GM21526 (cell line): Measurements from ENCODE around the gene DLG2.

Source experiments
- ATAC-seq: cut with Tn5 transposase; IDR thresholded peaks from one replicate; pipeline ENCODE4 v1.9.1; 2021; ENCODE audit warnings: moderate library complexity; ENCODE audit not compliant: unreplicated experiment, low FRiP score

DLG2 gene

GRCh38 chr11:83815736-83816135 lies 1811.4 kb downstream of the DLG2 start:
- ATAC-seq, result no peak

GRCh38 chr11:83813296-83813695 lies 1813.8 kb downstream of the DLG2 start:
- ATAC-seq, result no peak

- no peak for ATAC-seq
Observed at GRCh38 chr11:83809274-83809673, 1817.9 kb downstream of the DLG2 start.

- ATAC-seq, result no peak
Observed at GRCh38 chr11:83801799-83802198, 1825.3 kb downstream of the DLG2 start.

GRCh38 chr11:83793310-83793709 lies 1833.8 kb downstream of the DLG2 start:
- ATAC-seq, result no peak

GRCh38 chr11:83791557-83791956 lies 1835.6 kb downstream of the DLG2 start:
- ATAC-seq, result no peak

- no peak for ATAC-seq
Observed at GRCh38 chr11:83785942-83786341, 1841.2 kb downstream of the DLG2 start.

GRCh38 chr11:83784419-83784818 lies 1842.7 kb downstream of the DLG2 start:
- ATAC-seq, result no peak

GRCh38 chr11:83782329-83782728 lies 1844.8 kb downstream of the DLG2 start:
- no peak for ATAC-seq

- ATAC-seq, result no peak
Observed at GRCh38 chr11:83779876-83780275, 1847.3 kb downstream of the DLG2 start.

GRCh38 chr11:83778596-83778995 lies 1848.5 kb downstream of the DLG2 start:
- ATAC-seq, result no peak

- ATAC-seq, result no peak
Observed at GRCh38 chr11:83773950-83774880, 1852.9 kb downstream of the DLG2 start.

GRCh38 chr11:83768489-83768888 lies 1858.7 kb downstream of the DLG2 start:
- ATAC-seq, result no peak

- no peak for ATAC-seq
Observed at GRCh38 chr11:83766932-83767331, 1860.2 kb downstream of the DLG2 start.

GRCh38 chr11:83764643-83765042 lies 1862.5 kb downstream of the DLG2 start:
- ATAC-seq, result no peak

GRCh38 chr11:83760932-83761331 lies 1866.2 kb downstream of the DLG2 start:
- no peak for ATAC-seq

GRCh38 chr11:83759148-83759547 lies 1868.0 kb downstream of the DLG2 start:
- no peak for ATAC-seq

GRCh38 chr11:83751041-83751440 lies 1876.1 kb downstream of the DLG2 start:
- no peak for ATAC-seq

- no peak for ATAC-seq
Observed at GRCh38 chr11:83746921-83747585, 1880.1 kb downstream of the DLG2 start.

GRCh38 chr11:83744620-83745192 lies 1882.4 kb downstream of the DLG2 start:
- ATAC-seq, result no peak

GRCh38 chr11:83736684-83737083 lies 1890.5 kb downstream of the DLG2 start:
- no peak for ATAC-seq
